OCI-LY7 (cell line): ENCODE measurements around the gene ADGRF1.
"Not testable (repeated sequence)": the region's sequence is repeated elsewhere in the genome, so short reads cannot be mapped to it uniquely, and the experiment has no call there.

Experiments
- CTCF ChIP-seq: fragments of 200-600 bp; sonication (generic); conservative IDR thresholded peaks from 2 replicates; pipeline ENCODE4 v1.5.1; 2014; ENCODE audit warnings: mild to moderate bottlenecking, antibody characterized with exemption, low read length, moderate library complexity, mixed read lengths
- EZH2phosphoT487 ChIP-seq: fragments of 200-600 bp; sonication (generic); IDR thresholded peaks from 2 replicates; pipeline ENCODE4 v1.6.1; 2018; ENCODE audit warnings: low read depth, borderline replicate concordance, mild to moderate bottlenecking, mixed run types, antibody characterized with exemption, low read length, moderate library complexity, mixed read lengths

DNA sequence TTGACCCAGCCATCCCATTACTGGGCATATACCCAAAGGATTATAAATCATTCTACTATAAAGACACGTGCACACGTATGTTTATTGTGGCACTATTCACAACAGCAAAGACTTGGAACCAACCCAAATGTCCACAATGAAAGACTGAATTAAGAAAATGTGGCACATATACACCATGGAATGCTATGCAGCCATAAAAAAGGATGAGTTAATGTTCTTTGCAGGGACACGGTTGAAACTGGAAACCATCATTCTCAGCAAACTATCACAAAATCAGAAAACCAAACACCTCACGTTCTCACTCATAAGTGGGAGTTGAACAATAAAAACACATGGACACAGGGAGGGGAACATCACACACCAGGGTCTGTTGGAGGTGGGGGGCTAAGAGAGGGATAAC is 47.3 kb upstream of the ADGRF1 start:
- not testable (repeated sequence) for TF ChIP-seq CTCF, EZH2phosphoT487
